OCI-LY1 (cell line): Measurements from ENCODE around the gene VSIG4.

Experiments used
- H2AFZ ChIP-seq: fragments of 200-600 bp; sonication (generic), shearing (Covaris generic); 2 replicates; pipeline ENCODE4 v1.6.0; 2014; ENCODE audit warnings: antibody characterized with exemption, mild to moderate bottlenecking, low read length
- H3F3A ChIP-seq: fragments of 200-600 bp; sonication (generic), shearing (Covaris generic); 2 replicates; pipeline ENCODE4 v1.6.0; 2014; ENCODE audit warnings: mild to moderate bottlenecking, antibody characterized with exemption, low read length, moderate library complexity; ENCODE audit not compliant: insufficient read depth
- H3K27ac ChIP-seq: fragments of 200-600 bp; sonication (generic); 2 replicates; pipeline ENCODE4 v1.5.1; 2014; ENCODE audit warnings: low read length, mixed run types, mild to moderate bottlenecking, low read depth; ENCODE audit not compliant: poor library complexity, severe bottlenecking
- H3K27me3 ChIP-seq: fragments of 200-600 bp; sonication (generic); 2 replicates; pipeline ENCODE4 v1.6.0; 2014; ENCODE audit warnings: antibody characterized with exemption, mild to moderate bottlenecking, low read length, moderate library complexity; ENCODE audit not compliant: insufficient read depth
- H3K36me3 ChIP-seq: fragments of 200-600 bp; sonication (generic); 2 replicates; pipeline ENCODE4 v1.6.1; 2014; ENCODE audit warnings: mild to moderate bottlenecking, antibody characterized with exemption, low read length, moderate library complexity, mixed read lengths; ENCODE audit not compliant: insufficient read depth
- H3K4me1 ChIP-seq: fragments of 200-600 bp; sonication (generic); 2 replicates; pipeline ENCODE4 v1.5.1; 2014; ENCODE audit warnings: mild to moderate bottlenecking, low read length, moderate library complexity; ENCODE audit not compliant: insufficient read depth, severe bottlenecking
- H3K4me2 ChIP-seq: fragments of 200-600 bp; sonication (generic), shearing (Covaris generic); 2 replicates; pipeline ENCODE4 v1.6.1; 2014; ENCODE audit warnings: low read length
- H3K4me3 ChIP-seq: fragments of 200-600 bp; sonication (generic); 2 replicates; pipeline ENCODE4 v1.5.1; 2014; ENCODE audit warnings: low read length, low read depth, mild to moderate bottlenecking, mixed read lengths; ENCODE audit not compliant: poor library complexity, severe bottlenecking
- H3K79me2 ChIP-seq: fragments of 200-600 bp; shearing (Covaris generic); 2 replicates; pipeline ENCODE4 v1.6.1; 2016; ENCODE audit warnings: mixed run types, low read length, mixed read lengths; ENCODE audit not compliant: insufficient read depth
- H3K9ac ChIP-seq: fragments of 200-600 bp; sonication (generic), shearing (Covaris generic); 2 replicates; pipeline ENCODE4 v1.6.1; 2014; ENCODE audit warnings: mild to moderate bottlenecking, low read length, mixed read lengths
- H3K9me2 ChIP-seq: fragments of 200-600 bp; sonication (generic), shearing (Covaris generic); 2 replicates; pipeline ENCODE4 v1.6.1; 2014; ENCODE audit warnings: low read depth, mild to moderate bottlenecking, low read length, mixed read lengths
- H3K9me3 ChIP-seq: fragments of 200-600 bp; shearing (Covaris generic); 2 replicates; pipeline ENCODE4 v1.6.1; 2014; ENCODE audit warnings: low read length, mixed read lengths
- H4K20me1 ChIP-seq: fragments of 200-600 bp; sonication (generic), shearing (Covaris generic); 2 replicates; pipeline ENCODE4 v1.6.0; 2016; ENCODE audit warnings: mild to moderate bottlenecking, low read length; ENCODE audit not compliant: insufficient read depth
- EZH2 ChIP-seq: fragments of 200-600 bp; sonication (generic), shearing (Covaris generic); IDR thresholded peaks from 2 replicates; pipeline ENCODE4 v1.8.0; 2017; ENCODE audit warnings: borderline replicate concordance, mixed run types, mild to moderate bottlenecking, antibody characterized with exemption, low read length, moderate library complexity, mixed read lengths
- TF ChIP-seq, protein P1 (sequence below): fragments of 200-600 bp; sonication (generic), shearing (Covaris generic); IDR thresholded peaks from 2 replicates; pipeline ENCODE4 v1.5.1; 2017; ENCODE audit warnings: mild to moderate bottlenecking, antibody characterized with exemption, low read length, moderate library complexity, mixed read lengths

Gene VSIG4

DNA sequence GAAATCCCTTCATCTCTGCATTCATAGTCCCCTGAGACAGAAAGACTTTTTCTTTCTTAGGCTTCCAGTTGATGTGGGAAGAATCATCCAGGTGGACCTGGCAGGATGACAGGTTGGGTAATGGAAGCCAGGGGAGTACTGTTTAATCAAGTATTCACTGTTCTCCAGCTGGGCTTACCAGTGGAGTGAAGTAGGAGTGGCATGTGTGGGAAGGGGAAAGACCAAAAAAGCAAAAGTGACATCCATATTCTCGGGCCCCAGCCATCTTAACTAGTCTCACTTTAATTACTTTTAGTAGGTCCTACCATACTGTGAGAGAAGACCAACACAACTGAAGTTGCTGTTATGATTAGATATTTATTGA is 18.5 kb downstream of the VSIG4 start:
- Histone ChIP-seq H3F3A (no peaks in the 10 kb centered on the region), H3K79me2 (no peaks in the 10 kb centered on the region), H3K4me1 (peaks cover 33% of the 10 kb centered on the region), H4K20me1 (no peaks in the 10 kb centered on the region), H3K4me3 (no peak overlapping the region), H3K9ac (no peak overlapping the region), H3K9me2 (no peaks in the 10 kb centered on the region), H2AFZ (no peak overlapping the region), H3K36me3 (no peaks in the 10 kb centered on the region), H3K27ac (no peak overlapping the region), H3K9me3 (no peaks in the 10 kb centered on the region), H3K27me3 (no peaks in the 10 kb centered on the region), H3K4me2 (no peak overlapping the region)
- no peak for TF ChIP-seq EZH2
- TF ChIP-seq, protein P1, sequence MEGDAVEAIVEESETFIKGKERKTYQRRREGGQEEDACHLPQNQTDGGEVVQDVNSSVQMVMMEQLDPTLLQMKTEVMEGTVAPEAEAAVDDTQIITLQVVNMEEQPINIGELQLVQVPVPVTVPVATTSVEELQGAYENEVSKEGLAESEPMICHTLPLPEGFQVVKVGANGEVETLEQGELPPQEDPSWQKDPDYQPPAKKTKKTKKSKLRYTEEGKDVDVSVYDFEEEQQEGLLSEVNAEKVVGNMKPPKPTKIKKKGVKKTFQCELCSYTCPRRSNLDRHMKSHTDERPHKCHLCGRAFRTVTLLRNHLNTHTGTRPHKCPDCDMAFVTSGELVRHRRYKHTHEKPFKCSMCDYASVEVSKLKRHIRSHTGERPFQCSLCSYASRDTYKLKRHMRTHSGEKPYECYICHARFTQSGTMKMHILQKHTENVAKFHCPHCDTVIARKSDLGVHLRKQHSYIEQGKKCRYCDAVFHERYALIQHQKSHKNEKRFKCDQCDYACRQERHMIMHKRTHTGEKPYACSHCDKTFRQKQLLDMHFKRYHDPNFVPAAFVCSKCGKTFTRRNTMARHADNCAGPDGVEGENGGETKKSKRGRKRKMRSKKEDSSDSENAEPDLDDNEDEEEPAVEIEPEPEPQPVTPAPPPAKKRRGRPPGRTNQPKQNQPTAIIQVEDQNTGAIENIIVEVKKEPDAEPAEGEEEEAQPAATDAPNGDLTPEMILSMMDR, result no peak

DNA sequence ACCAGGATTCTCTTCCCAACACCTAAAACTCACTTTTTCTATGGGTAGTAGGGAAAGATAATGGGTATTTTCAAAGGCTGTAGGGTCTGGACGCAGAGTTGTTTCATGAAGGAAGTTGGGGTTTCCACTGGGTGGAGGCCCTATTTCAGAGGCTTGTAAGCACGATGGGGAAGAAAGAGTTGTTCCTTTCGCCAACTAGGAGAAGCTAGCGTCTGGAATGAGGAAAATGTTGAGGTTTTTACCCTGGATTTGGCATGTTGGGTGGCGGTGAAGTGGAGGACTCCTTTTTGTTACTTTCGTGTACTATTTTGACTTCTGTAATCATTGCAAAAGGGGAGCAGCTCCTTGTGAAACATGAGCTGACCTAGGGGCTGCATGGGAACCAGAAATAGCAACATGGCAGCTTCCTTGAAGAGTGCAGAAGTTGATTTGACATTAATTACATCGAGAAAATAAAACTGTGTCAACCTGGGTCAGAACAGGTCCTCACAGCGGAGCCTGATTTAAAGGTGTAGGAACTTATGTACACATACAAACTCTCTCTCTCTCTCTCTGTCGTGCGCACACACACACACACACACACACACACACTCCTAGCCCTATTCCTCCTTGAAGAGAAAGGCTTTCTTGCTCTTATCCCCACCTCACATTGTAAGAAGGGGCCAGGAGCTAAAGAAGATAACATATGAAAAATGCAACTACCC is 19.1 kb downstream of the VSIG4 start:
- Histone ChIP-seq H3K36me3 (no peaks in the 10 kb centered on the region), H3K27me3 (no peaks in the 10 kb centered on the region), H3K79me2 (no peaks in the 10 kb centered on the region), H3K27ac (no peak overlapping the region), H2AFZ (no peak overlapping the region), H3K4me3 (no peak overlapping the region), H4K20me1 (no peaks in the 10 kb centered on the region), H3K9me2 (no peaks in the 10 kb centered on the region), H3K4me2 (no peak overlapping the region), H3K9ac (no peak overlapping the region), H3K4me1 (peaks cover 39% of the 10 kb centered on the region), H3F3A (no peaks in the 10 kb centered on the region), H3K9me3 (no peaks in the 10 kb centered on the region)
- no peak for TF ChIP-seq EZH2
- TF ChIP-seq, protein P1, result no peak

DNA sequence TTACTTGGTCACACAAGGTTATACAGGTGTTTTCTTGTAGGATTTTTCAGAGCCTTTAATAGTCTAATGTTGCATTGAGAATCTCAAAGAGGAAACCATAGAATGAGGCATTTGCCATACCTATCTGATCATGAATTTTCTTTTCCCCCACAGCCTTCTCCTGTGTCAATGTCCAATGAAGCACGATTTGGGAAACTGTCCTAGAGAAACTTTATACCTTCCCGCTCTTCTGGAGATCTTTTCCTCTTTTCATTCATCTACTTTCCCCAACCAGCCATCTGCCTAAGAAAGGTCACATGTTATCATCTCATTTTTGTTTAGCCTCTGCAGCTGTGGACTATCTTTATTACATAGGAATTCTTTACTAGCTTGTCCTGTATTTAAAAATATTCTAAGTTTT is 19.9 kb downstream of the VSIG4 start:
- Histone ChIP-seq H3K9me2 (no peaks in the 10 kb centered on the region), H3K9ac (no peak overlapping the region), H3K4me2 (no peak overlapping the region), H3K27me3 (no peaks in the 10 kb centered on the region), H4K20me1 (no peaks in the 10 kb centered on the region), H3F3A (no peaks in the 10 kb centered on the region), H3K79me2 (no peaks in the 10 kb centered on the region), H3K4me1 (peaks cover 47% of the 10 kb centered on the region), H2AFZ (no peak overlapping the region), H3K4me3 (no peak overlapping the region), H3K9me3 (no peaks in the 10 kb centered on the region), H3K36me3 (no peaks in the 10 kb centered on the region), H3K27ac (no peak overlapping the region)
- TF ChIP-seq, protein P1, result no peak
- no peak for TF ChIP-seq EZH2
